CD4-positive, alpha-beta T cell (primary cell): ENCODE results near the gene E2F7. TPM values are rescaled to one million over a fixed set of nuclear protein-coding genes. Genes with fewer than 3 reads are reported as not detected.

Experiments used
- ATAC-seq: fragments of 200-7000 bp; cut with Tn5 transposase; one replicate; pipeline ENCODE4 v1.10.0; 2022; ENCODE audit warnings: mild to moderate bottlenecking; ENCODE audit not compliant: poor library complexity
- CTCF ChIA-PET: fragments of 350-600 bp; sonication (Branson Sonifier 250); formaldehyde crosslinking; loops from one replicate; lab custom pipeline; 2021; ENCODE audit warnings: antibody characterized with exemption, inconsistent platforms; lab: Charles Lee
- POLR2A ChIA-PET: fragments of 350-600 bp; sonication (Branson Sonifier 250); formaldehyde crosslinking; loops from one replicate; lab custom pipeline; 2021; ENCODE audit warnings: antibody characterized with exemption, inconsistent platforms; lab: Charles Lee
- DNase-seq, 14 experiments: peaks; one replicate each; pipeline ENCODE4 v3.0.0-alpha.2; 2013 to 2020; ENCODE audit warnings: mixed read lengths in 2 of 14
- H3K27ac ChIP-seq, 2 donors: one replicate each; pipeline versions ENCODE4 v1.5.1 to v1.7.0; 2013; ENCODE audit warnings: low read length in 2 of 2, low read depth in 1 of 2, mild to moderate bottlenecking in 1 of 2
- H3K27me3 ChIP-seq, 2 experiments: 1 replicate in 1 of 2; 2 replicates in 1 of 2; pipeline versions ENCODE4 v1.6.1 to v1.7.0; 2013; ENCODE audit warnings: low read length in 2 of 2, control low read depth in 1 of 2, mild to moderate bottlenecking in 1 of 2, moderate library complexity in 1 of 2; ENCODE audit not compliant: insufficient read depth in 2 of 2, control insufficient read depth in 1 of 2
- H3K36me3 ChIP-seq: one replicate; pipeline ENCODE4 v1.6.1; 2013; ENCODE audit warnings: low read length, control low read depth; ENCODE audit not compliant: insufficient read depth
- H3K4me1 ChIP-seq: one replicate; pipeline ENCODE4 v1.6.1; 2013; ENCODE audit warnings: low read length, control low read depth; ENCODE audit not compliant: insufficient read depth
- H3K4me3 ChIP-seq: one replicate; pipeline ENCODE4 v1.5.1; 2013; ENCODE audit warnings: mild to moderate bottlenecking, low read length, moderate library complexity
- H3K9me3 ChIP-seq, 2 experiments: 1 replicate in 1 of 2; 2 replicates in 1 of 2; pipeline versions ENCODE4 v1.6.1 to v1.7.0; 2013; ENCODE audit warnings: low read length in 2 of 2, mild to moderate bottlenecking in 2 of 2, control low read depth in 1 of 2, moderate library complexity in 1 of 2; ENCODE audit not compliant: control insufficient read depth in 1 of 2, insufficient read depth in 1 of 2
- H3K27ac Mint-ChIP-seq: one replicate; pipeline ENCODE4 v1.8.0; 2020; ENCODE audit warnings: mixed read lengths
- H3K27me3 Mint-ChIP-seq: one replicate; pipeline ENCODE4 v1.8.0; 2021; ENCODE audit warnings: mixed read lengths
- H3K36me3 Mint-ChIP-seq: one replicate; pipeline ENCODE4 v1.8.0; 2021; ENCODE audit warnings: low read depth, mixed read lengths
- H3K4me1 Mint-ChIP-seq: one replicate; pipeline ENCODE4 v1.8.0; 2021; ENCODE audit warnings: low read depth, mixed read lengths
- H3K4me3 Mint-ChIP-seq: one replicate; pipeline ENCODE4 v1.8.0; 2020; ENCODE audit warnings: mild to moderate bottlenecking, mixed read lengths
- H3K9me3 Mint-ChIP-seq: one replicate; pipeline ENCODE4 v1.8.0; 2020; ENCODE audit warnings: mixed read lengths
- CTCF ChIP-seq: fragments of 200-600 bp; IDR thresholded peaks from one replicate; pipeline ENCODE4 v1.8.0; 2022; ENCODE audit warnings: antibody characterized with exemption, mild to moderate bottlenecking
- intact Hi-C, 2 experiments: fragments of 100-400 bp; cut with DNase I in 1 of 2; cut with micrococcal nuclease in 1 of 2; formaldehyde crosslinking; loops; one replicate each; pipeline versions ENCODE4 v1.15.1 to v1.9.0; 2023 to 2025; cut with DNase I, micrococcal nuclease
- total RNA-seq, 174 experiments: library from RNA in 2 of 174; stranded (reverse) in 2 of 174; gene quantifications; one replicate each; pipeline ENCODE4 v1.2.3 and lab custom pipeline; 2021 to 2026

E2F7 gene
- total RNA-seq, 2 experiments from 2014 or later: 0.14 to 0.16 TPM

GRCh38 chr12:76990716-76991115, 74.7 kb downstream of the E2F7 start:
- intact Hi-C loops: no loop called here
- CTCF ChIA-PET: no interaction called here
- no peak for DNase-seq
- peaks cover 9% of the 10 kb centered on the region for H3K27me3 Mint-ChIP-seq
- H3K27me3 ChIP-seq: no peaks in the 10 kb centered on the region
- H3K36me3 ChIP-seq: no peaks in the 10 kb centered on the region
- no peak for TF ChIP-seq CTCF
- H3K36me3 Mint-ChIP-seq: no peaks in the 10 kb centered on the region
- peaks cover 3% of the 10 kb centered on the region for H3K9me3 Mint-ChIP-seq
- H3K9me3 ChIP-seq: no peaks in the 10 kb centered on the region
- no peak overlapping the region for H3K27ac ChIP-seq
- H3K4me3 ChIP-seq: no peak overlapping the region
- H3K4me1 ChIP-seq: no peaks in the 10 kb centered on the region
- no peak overlapping the region for H3K27ac Mint-ChIP-seq
- H3K4me3 Mint-ChIP-seq: no peak overlapping the region
- POLR2A ChIA-PET: no interaction called here
- no peaks in the 10 kb centered on the region for H3K4me1 Mint-ChIP-seq
- ATAC-seq: no peak

- Histone ChIP-seq H3K27me3 (peaks cover 0 to 3% of the 10 kb centered on the region in 2 experiments), H3K27ac (no peak overlapping the region), H3K4me3 (no peak overlapping the region), H3K36me3 (no peaks in the 10 kb centered on the region), H3K9me3 (peaks cover 18 to 20% of the 10 kb centered on the region in 2 experiments), H3K4me1 (no peaks in the 10 kb centered on the region)
- Mint-ChIP-seq H3K27ac (no peak overlapping the region), H3K36me3 (no peaks in the 10 kb centered on the region), H3K4me3 (no peak overlapping the region), H3K4me1 (no peaks in the 10 kb centered on the region), H3K9me3 (peaks cover 14% of the 10 kb centered on the region), H3K27me3 (peaks cover 5% of the 10 kb centered on the region)
- ChIA-PET POLR2A (no interaction called here), CTCF (no interaction called here)
- intact Hi-C loops: no loop called here
- TF ChIP-seq CTCF: no peak
- DNase-seq (peak in 1 of 14 experiments; percentile 4), ATAC-seq (no peak)
These were observed 80.8 kb downstream of the E2F7 start for GRCh38 chr12:76984566-76984965.

DNA sequence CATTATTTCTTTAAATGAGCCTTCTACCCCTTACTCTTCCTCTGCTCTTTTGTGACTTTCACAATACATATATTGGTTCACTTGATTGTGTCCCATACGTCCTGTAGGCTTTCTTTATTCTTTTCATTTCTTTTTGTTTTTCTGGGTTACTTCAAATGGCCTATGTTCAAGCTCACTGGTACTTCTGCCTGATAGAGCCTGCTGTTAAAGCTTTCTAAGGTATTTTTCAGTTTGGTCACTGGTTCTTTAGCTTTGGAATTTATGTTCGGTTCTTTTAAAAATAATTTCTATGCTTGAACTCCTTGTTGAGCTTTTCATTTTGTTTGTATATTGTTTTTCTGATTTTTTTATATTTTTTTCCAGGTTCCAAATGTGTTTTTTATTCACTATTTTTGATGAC, 81.9 kb downstream of the E2F7 start:
- H3K27ac ChIP-seq: no peak overlapping the region
- ATAC-seq (no peak), DNase-seq (no peak)
- peaks cover 18 to 20% of the 10 kb centered on the region in 2 experiments for H3K9me3 ChIP-seq
- intact Hi-C loops: no loop called here
- Mint-ChIP-seq H3K27ac (no peak overlapping the region), H3K4me3 (no peak overlapping the region), H3K27me3 (peaks cover 10% of the 10 kb centered on the region), H3K36me3 (no peaks in the 10 kb centered on the region), H3K9me3 (peaks cover 13% of the 10 kb centered on the region), H3K4me1 (no peaks in the 10 kb centered on the region)
- ChIA-PET CTCF (no interaction called here), POLR2A (no interaction called here)
- no peak overlapping the region for H3K4me3 ChIP-seq
- peaks cover 0 to 3% of the 10 kb centered on the region in 2 experiments for H3K27me3 ChIP-seq
- H3K4me1 ChIP-seq: no peaks in the 10 kb centered on the region
- H3K36me3 ChIP-seq: no peaks in the 10 kb centered on the region
- TF ChIP-seq CTCF: no peak
